PC-9 (cell line): Measurements from ENCODE around the gene ACAD11. TPM values are rescaled to one million over a fixed set of nuclear protein-coding genes. Genes with fewer than 3 reads are reported as not detected.
A peak's percentile ranks its signal among the peaks of the same experiment; 100 is the strongest.

Source experiments
- BruUV-seq: library from RNA; stranded (reverse); fragments of 400-500 nt; replicated peaks from 2 replicates; lab custom pipeline; 2021; lab: Mats Ljungman, UMichigan
- CTCF ChIA-PET: fragments of 300-600 bp; sonication (Branson Sonifier 250); formaldehyde crosslinking; loops from one replicate; lab custom pipeline; 2022; ENCODE audit warnings: antibody characterized with exemption; lab: Charles Lee
- POLR2A ChIA-PET: fragments of 300-600 bp; sonication (Branson Sonifier 250); formaldehyde crosslinking; loops from one replicate; lab custom pipeline; 2022; ENCODE audit warnings: antibody characterized with exemption; ENCODE audit not compliant: unreplicated experiment; lab: Charles Lee
- DNase-seq, 2 experiments: peaks; one replicate each; pipeline versions ENCODE4 v3.0.0 to v3.0.0-alpha.2; 2015 to 2022; ENCODE audit warnings: mixed read lengths in 1 of 2
- H2AFZ ChIP-seq: fragments of 200-600 bp; sonication (generic); 2 replicates; pipeline ENCODE4 v1.8.1; 2017; ENCODE audit warnings: antibody characterized with exemption
- H3F3A ChIP-seq: fragments of 200-600 bp; sonication (generic); 2 replicates; pipeline ENCODE4 v1.8.1; 2017; ENCODE audit warnings: antibody characterized with exemption, mild to moderate bottlenecking, low read depth; ENCODE audit not compliant: insufficient read depth
- H3K27ac ChIP-seq: fragments of 200-600 bp; sonication (generic); 2 replicates; pipeline ENCODE4 v1.6.1; 2016; ENCODE audit warnings: mixed run types
- H3K27me3 ChIP-seq: fragments of 200-600 bp; sonication (generic); 2 replicates; pipeline ENCODE4 v1.6.1; 2016; ENCODE audit warnings: low read depth, mixed run types; ENCODE audit not compliant: insufficient read depth
- H3K36me3 ChIP-seq: fragments of 200-600 bp; sonication (generic); 2 replicates; pipeline ENCODE4 v1.6.1; 2016; ENCODE audit warnings: low read depth, mixed run types
- H3K4me1 ChIP-seq: fragments of 200-600 bp; sonication (generic); replicated peaks from 2 replicates; pipeline ENCODE4 v1.6.1; 2016; ENCODE audit warnings: mixed run types; ENCODE audit not compliant: insufficient read depth
- H3K4me2 ChIP-seq: fragments of 200-600 bp; sonication (generic); 2 replicates; pipeline ENCODE4 v1.6.1; 2017; ENCODE audit warnings: mixed run types
- H3K4me3 ChIP-seq: fragments of 200-600 bp; sonication (generic); 2 replicates; pipeline ENCODE4 v1.6.1; 2016; ENCODE audit warnings: mixed run types
- H3K79me2 ChIP-seq: fragments of 200-600 bp; sonication (generic); 2 replicates; pipeline ENCODE4 v1.6.1; 2017; ENCODE audit warnings: low read depth, mixed run types
- H3K9me2 ChIP-seq: fragments of 200-600 bp; sonication (generic); 2 replicates; pipeline ENCODE4 v1.8.1; 2017; ENCODE audit warnings: mild to moderate bottlenecking; ENCODE audit not compliant: insufficient read depth
- H3K9me3 ChIP-seq: fragments of 200-600 bp; sonication (generic); 2 replicates; pipeline ENCODE4 v1.8.1; 2016; ENCODE audit warnings: low read depth; ENCODE audit not compliant: insufficient read depth
- H4K20me1 ChIP-seq: fragments of 200-600 bp; sonication (generic); 2 replicates; pipeline ENCODE4 v1.8.1; 2017; ENCODE audit not compliant: insufficient read depth
- CTCF ChIP-seq: fragments of 200-600 bp; sonication (generic); conservative IDR thresholded peaks from 2 replicates; pipeline ENCODE4 v1.6.1; 2017; ENCODE audit warnings: mixed run types, antibody characterized with exemption, mild to moderate bottlenecking, moderate library complexity
- EZH2 ChIP-seq: fragments of 200-600 bp; sonication (generic); IDR thresholded peaks from 2 replicates; pipeline ENCODE4 v1.8.0; 2017; ENCODE audit warnings: antibody characterized with exemption, low read depth
- intact Hi-C: fragments of 100-400 bp; cut with micrococcal nuclease; formaldehyde crosslinking; loops from one replicate; pipeline ENCODE4 v1.10.0; 2022; ENCODE audit not compliant: unreplicated experiment
- total RNA-seq: library from RNA; stranded (reverse); gene quantifications from 2 replicates; pipeline ENCODE4 v1.2.3, GENCODE V29; 2021

The ACAD11 gene
- total RNA-seq, 1 experiment from 2014 or later: 13.2 TPM

GRCh38 chr3:132661101-132661500 is 1.5 kb upstream of the ACAD11 start:
- intact Hi-C loops: no loop called here
- CTCF ChIA-PET: interaction anchor here (0.6 kb wide), 1 partner anchor 1980 kb away, joined by 4 read pairs; no protein-coding TSS in a partner anchor
- H3K4me1 ChIP-seq: peaks cover 23% of the 10 kb centered on the region
- H3K27ac ChIP-seq: peak overlapping the region; percentile 70
- TSS peak; percentile 40 for BruUV-seq
- H3K9me2 ChIP-seq: no peaks in the 10 kb centered on the region
- DNase-seq: peak in 1 of 2 experiments; percentile 32
- H3K79me2 ChIP-seq: peaks cover 44% of the 10 kb centered on the region
- no peak for TF ChIP-seq EZH2
- no peak for TF ChIP-seq CTCF
- peak overlapping the region; percentile 94 for H3K4me2 ChIP-seq
- peaks cover 10% of the 10 kb centered on the region; the same call in 1 of the 2 replicates for H3F3A ChIP-seq
- POLR2A ChIA-PET: interaction anchor here (0.6 kb wide), 1 partner anchor 819 kb away, joined by 4 read pairs; no protein-coding TSS in a partner anchor
- H4K20me1 ChIP-seq: 0 out of 2 replicates have a peak, but pooled peaks cover 4% of the 10 kb centered on the region
- 0 out of 2 replicates have a peak, but pooled peaks cover 3% of the 10 kb centered on the region for H3K36me3 ChIP-seq
- H3K9me3 ChIP-seq: no peaks in the 10 kb centered on the region
- peak overlapping the region; percentile 97 for H2AFZ ChIP-seq
- H3K27me3 ChIP-seq: no peaks in the 10 kb centered on the region
- peak overlapping the region; percentile 82 for H3K4me3 ChIP-seq

GRCh38 chr3:132660811-132661070 is 1.1 kb upstream of the ACAD11 start:
- BruUV-seq: no TSS peak

More at GRCh38 chr3:132660811-132661070, 1.1 kb upstream of the ACAD11 start:
- peak in 1 of 2 experiments; percentile 34 for DNase-seq
- Histone ChIP-seq H3K4me1 (peaks cover 23% of the 10 kb centered on the region), H3K36me3 (0 out of 2 replicates have a peak, but pooled peaks cover 3% of the 10 kb centered on the region), H3K79me2 (peaks cover 44% of the 10 kb centered on the region), H3K9me3 (no peaks in the 10 kb centered on the region), H3F3A (peaks cover 10% of the 10 kb centered on the region; the same call in 1 of the 2 replicates), H3K9me2 (no peaks in the 10 kb centered on the region), H2AFZ (peak overlapping the region; percentile 97), H4K20me1 (0 out of 2 replicates have a peak, but pooled peaks cover 4% of the 10 kb centered on the region), H3K27me3 (no peaks in the 10 kb centered on the region), H3K4me3 (peak overlapping the region; percentile 82), H3K4me2 (peak overlapping the region; percentile 94), H3K27ac (peak overlapping the region; percentile 70)
- intact Hi-C loops: no loop called here
- ChIA-PET POLR2A (interaction anchor here (0.7 kb wide), 1 partner anchor 585 kb away, joined by 3 read pairs; no protein-coding TSS in a partner anchor), CTCF (interaction anchor here (0.6 kb wide), 1 partner anchor 1980 kb away, joined by 4 read pairs; no protein-coding TSS in a partner anchor)
- TF ChIP-seq EZH2 (no peak), CTCF (0 out of 2 replicates have a peak, but pooled peaks have one; percentile 8)
